WTC11 (cell line): ENCODE data around the gene BET1L. TPM values are rescaled to one million over a fixed set of nuclear protein-coding genes. Genes with fewer than 3 reads are reported as not detected.
"Not testable (repeated sequence)": the region's sequence is repeated elsewhere in the genome, so short reads cannot be mapped to it uniquely, and the experiment has no call there.

Experiments used
- ATAC-seq: fragments of 200-7000 bp; cut with Tn5 transposase; 2 replicates; pipeline ENCODE4 v1.10.0; 2021; ENCODE audit warnings: mild to moderate bottlenecking, moderate library complexity
- CTCF ChIA-PET: fragments of 300-600 bp; sonication (Branson Sonifier 250); formaldehyde crosslinking; loops from one replicate; lab custom pipeline; 2021; ENCODE audit warnings: antibody characterized with exemption; lab: Charles Lee
- POLR2A ChIA-PET: fragments of 350-600 bp; sonication (Branson Sonifier 250); formaldehyde crosslinking; loops from one replicate; lab custom pipeline; 2021; ENCODE audit warnings: antibody characterized with exemption; lab: Charles Lee
- DNase-seq: peaks from one replicate; pipeline ENCODE4 v3.0.0; 2021; ENCODE audit warnings: low spot score
- H3K27ac Mint-ChIP-seq: 2 replicates; pipeline ENCODE4 v1.8.0; 2021; ENCODE audit warnings: mixed read lengths
- H3K27me3 Mint-ChIP-seq: 2 replicates; pipeline ENCODE4 v1.8.0; 2021; ENCODE audit warnings: low read depth, mild to moderate bottlenecking, moderate library complexity, mixed read lengths
- H3K36me3 Mint-ChIP-seq: 2 replicates; pipeline ENCODE4 v1.8.0; 2021; ENCODE audit warnings: mixed read lengths
- H3K4me1 Mint-ChIP-seq: 2 replicates; pipeline ENCODE4 v1.8.0; 2022; ENCODE audit warnings: mixed read lengths
- H3K4me3 Mint-ChIP-seq: 2 replicates; pipeline ENCODE4 v1.8.0; 2021; ENCODE audit warnings: mild to moderate bottlenecking, moderate library complexity, mixed read lengths
- H3K9me3 Mint-ChIP-seq: 2 replicates; pipeline ENCODE4 v1.8.0; 2021; ENCODE audit warnings: mixed read lengths
- CBFB ChIP-seq: sonication (generic); formaldehyde crosslinking; IDR thresholded peaks from 2 replicates; pipeline ENCODE4 v1.8.1; 2022; ENCODE audit warnings: mild to moderate bottlenecking, low read depth, missing genetic modification reagents
- CREB1 ChIP-seq: sonication (generic); formaldehyde crosslinking; IDR thresholded peaks from 2 replicates; pipeline ENCODE4 v1.8.0; 2023; ENCODE audit warnings: mild to moderate bottlenecking, missing genetic modification reagents
- ETV6 ChIP-seq: sonication (generic); formaldehyde crosslinking; IDR thresholded peaks from 2 replicates; pipeline ENCODE4 v1.8.1; 2022; ENCODE audit warnings: mild to moderate bottlenecking, missing genetic modification reagents
- MXD4 ChIP-seq: fragments of 250-450 bp; sonication (Bioruptor Pico); IDR thresholded peaks from 2 replicates; pipeline ENCODE4 v1.8.0; 2021; ENCODE audit warnings: mild to moderate bottlenecking, moderate library complexity, borderline replicate concordance
- OVOL2 ChIP-seq: fragments of 250-450 bp; sonication (Bioruptor Pico); IDR thresholded peaks from 2 replicates; pipeline ENCODE4 v1.9.0; 2021; ENCODE audit warnings: mild to moderate bottlenecking, borderline replicate concordance
- SP1 ChIP-seq: sonication (generic); formaldehyde crosslinking; conservative IDR thresholded peaks from 2 replicates; pipeline ENCODE4 v1.8.1; 2022; ENCODE audit warnings: missing genetic modification reagents
- TEAD4 ChIP-seq: sonication (generic); formaldehyde crosslinking; IDR thresholded peaks from 2 replicates; pipeline ENCODE4 v1.8.0; 2022; ENCODE audit warnings: mild to moderate bottlenecking, missing genetic modification reagents
- total RNA-seq: library from RNA; stranded (reverse); gene quantifications from 3 replicates; pipeline ENCODE4 v1.2.3, GENCODE V29; 2021
- TF ChIP-seq, protein P1 (sequence below): sonication (generic); formaldehyde crosslinking; IDR thresholded peaks from 2 replicates; pipeline ENCODE4 v1.8.0; 2023; ENCODE audit warnings: missing genetic modification reagents, mild to moderate bottlenecking, borderline replicate concordance
- TF ChIP-seq, protein P2 (sequence below): sonication (generic); formaldehyde crosslinking; IDR thresholded peaks from 2 replicates; pipeline ENCODE4 v1.8.0; 2022; ENCODE audit warnings: mild to moderate bottlenecking, missing genetic modification reagents
- TF ChIP-seq, protein P3 (sequence below): sonication (generic); formaldehyde crosslinking; IDR thresholded peaks from 2 replicates; pipeline ENCODE4 v1.8.0; 2022; ENCODE audit warnings: mild to moderate bottlenecking, missing genetic modification reagents
- TF ChIP-seq, protein P4 (sequence below): fragments of 200-600 bp; IDR thresholded peaks from 2 replicates; pipeline ENCODE4 v1.8.0; 2022; ENCODE audit warnings: antibody characterized with exemption
- TF ChIP-seq, protein P5 (sequence below): sonication (generic); formaldehyde crosslinking; IDR thresholded peaks from 2 replicates; pipeline ENCODE4 v1.8.1; 2022; ENCODE audit warnings: mild to moderate bottlenecking, moderate library complexity, missing genetic modification reagents

BET1L gene
- total RNA-seq, 1 experiment from 2014 or later = 51.4 TPM

DNA sequence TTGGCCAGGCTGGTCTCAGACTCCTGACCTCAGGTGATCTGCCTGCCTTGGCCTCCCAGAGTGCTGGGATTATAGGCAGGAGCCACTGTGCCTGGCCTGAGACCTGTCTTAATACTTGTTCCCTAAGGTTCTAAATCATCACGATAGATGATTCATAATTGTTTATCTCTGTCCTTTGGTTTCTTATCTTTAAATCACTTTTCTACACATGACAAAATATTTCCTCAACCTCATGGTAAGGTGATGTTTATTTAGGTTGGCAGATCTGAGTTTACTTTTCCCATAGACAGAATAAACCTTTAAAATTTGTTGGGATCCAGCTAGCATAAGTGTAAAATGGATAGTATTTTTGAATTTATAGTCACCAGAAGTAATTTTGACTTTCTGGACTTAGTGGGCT lies 33.1 kb upstream of the BET1L start:
- ATAC-seq = no peak
- TF ChIP-seq MXD4 (CRISPR knock-in tag) (no peak), TEAD4 (CRISPR knock-in tag) (no peak)
- TF ChIP-seq, all 79 proteins: peak for 0
- no peak for DNase-seq
- ChIA-PET POLR2A (no interaction called here), CTCF (interaction anchor here (1.2 to 2.3 kb wide), 3 partner anchors 10 to 124 kb away, joined by 3 to 18 read pairs (median 3); no protein-coding TSS in a partner anchor)
- no peaks in the 10 kb centered on the region for H3K27me3 Mint-ChIP-seq
- H3K9me3 Mint-ChIP-seq = no peaks in the 10 kb centered on the region
- no peak overlapping the region for H3K4me3 Mint-ChIP-seq
- peaks cover 44% of the 10 kb centered on the region for H3K36me3 Mint-ChIP-seq
- peaks cover 12% of the 10 kb centered on the region for H3K4me1 Mint-ChIP-seq
- H3K27ac Mint-ChIP-seq = no peak overlapping the region

DNA sequence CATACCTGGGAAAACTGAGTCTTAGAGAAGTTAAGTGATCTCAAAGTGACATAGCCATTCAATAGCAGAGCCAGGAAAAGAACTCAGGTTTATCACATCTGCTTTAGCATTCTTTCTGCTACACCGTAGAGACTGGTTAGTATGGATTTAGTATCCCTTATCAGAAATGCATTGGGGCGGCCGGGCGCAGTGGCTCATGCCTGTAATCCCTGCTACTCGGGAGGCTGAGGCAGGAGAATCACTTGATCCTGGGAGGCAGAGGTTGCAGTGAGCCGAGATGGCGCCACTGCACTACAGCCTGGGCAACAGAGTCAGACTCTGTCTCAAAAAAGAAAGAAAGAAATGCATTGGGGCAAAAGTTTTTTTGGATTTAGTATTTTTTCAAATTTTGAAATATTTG lies 31.1 kb upstream of the BET1L start:
- H3K27ac Mint-ChIP-seq, POLR2A ChIA-PET, DNase-seq, H3K9me3 Mint-ChIP-seq, ATAC-seq, H3K27me3 Mint-ChIP-seq: not testable (repeated sequence)
- H3K4me1 Mint-ChIP-seq = peaks cover 15% of the 10 kb centered on the region
- CTCF ChIA-PET = interaction anchor here (1.8 kb wide), 1 partner anchor 13 kb away, joined by 13 read pairs; no protein-coding TSS in a partner anchor
- peaks cover 31% of the 10 kb centered on the region for H3K36me3 Mint-ChIP-seq
- H3K4me3 Mint-ChIP-seq = peak overlapping the region; percentile 96

DNA sequence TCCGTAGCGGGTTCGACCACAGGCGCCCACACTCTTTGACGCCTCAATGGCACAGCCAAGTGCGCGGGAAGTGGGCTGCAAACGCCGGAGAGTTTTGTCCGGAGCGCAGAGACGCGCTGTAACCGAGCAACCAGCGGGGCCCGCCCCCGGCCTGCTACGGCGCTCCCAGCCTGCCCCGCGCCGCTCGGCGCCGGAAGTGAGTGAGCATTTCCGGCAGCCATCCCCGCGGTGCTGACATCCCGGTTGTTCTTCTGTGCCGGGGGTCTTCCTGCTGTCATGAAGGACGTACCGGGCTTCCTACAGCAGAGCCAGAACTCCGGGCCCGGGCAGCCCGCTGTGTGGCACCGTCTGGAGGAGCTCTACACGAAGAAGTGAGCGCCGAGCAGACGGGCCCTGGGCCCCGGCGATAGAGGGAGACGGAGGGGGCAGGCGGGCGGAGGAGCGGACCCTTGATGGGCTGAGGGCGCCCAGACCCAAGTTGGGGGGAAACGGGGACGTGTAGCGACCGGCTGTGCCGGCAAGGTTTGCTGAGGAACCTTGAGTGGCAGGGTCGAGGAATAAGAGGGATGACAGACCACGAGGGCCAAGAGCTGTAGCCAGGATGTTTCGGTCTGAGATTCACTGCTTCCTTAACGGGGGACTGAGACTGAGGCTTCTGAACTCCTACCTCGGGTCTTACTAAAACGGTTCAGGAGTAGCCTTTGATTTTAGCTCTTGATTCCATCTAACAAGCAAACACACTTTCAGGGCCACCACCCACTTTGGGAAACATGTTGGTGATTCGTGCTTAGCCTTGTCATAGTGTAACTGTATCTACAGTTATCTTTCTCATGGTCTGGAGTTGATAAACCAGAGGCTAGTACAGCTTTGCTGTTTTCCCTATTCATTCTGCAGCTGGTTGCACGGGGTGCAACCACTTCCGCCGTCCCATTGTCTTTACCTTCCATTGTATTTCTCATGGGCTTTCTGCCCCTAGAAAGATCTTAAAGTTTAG lies 29.9 kb upstream of the BET1L start, which contains the start of gene PSMD13:
TSS of gene PSMD13 (plus strand) at position 203 of the 994 bp plus-strand sequence. CDS start at position 277, 74 bp downstream.
- Mint-ChIP-seq H3K27me3 (no peaks in the 10 kb centered on the region), H3K36me3 (peaks cover 20% of the 10 kb centered on the region), H3K27ac (peak within 1 kb of the TSS; percentile 100)
- peak; percentile 83 for ATAC-seq
- POLR2A ChIA-PET = no interaction called here
- TF ChIP-seq, protein P1, sequence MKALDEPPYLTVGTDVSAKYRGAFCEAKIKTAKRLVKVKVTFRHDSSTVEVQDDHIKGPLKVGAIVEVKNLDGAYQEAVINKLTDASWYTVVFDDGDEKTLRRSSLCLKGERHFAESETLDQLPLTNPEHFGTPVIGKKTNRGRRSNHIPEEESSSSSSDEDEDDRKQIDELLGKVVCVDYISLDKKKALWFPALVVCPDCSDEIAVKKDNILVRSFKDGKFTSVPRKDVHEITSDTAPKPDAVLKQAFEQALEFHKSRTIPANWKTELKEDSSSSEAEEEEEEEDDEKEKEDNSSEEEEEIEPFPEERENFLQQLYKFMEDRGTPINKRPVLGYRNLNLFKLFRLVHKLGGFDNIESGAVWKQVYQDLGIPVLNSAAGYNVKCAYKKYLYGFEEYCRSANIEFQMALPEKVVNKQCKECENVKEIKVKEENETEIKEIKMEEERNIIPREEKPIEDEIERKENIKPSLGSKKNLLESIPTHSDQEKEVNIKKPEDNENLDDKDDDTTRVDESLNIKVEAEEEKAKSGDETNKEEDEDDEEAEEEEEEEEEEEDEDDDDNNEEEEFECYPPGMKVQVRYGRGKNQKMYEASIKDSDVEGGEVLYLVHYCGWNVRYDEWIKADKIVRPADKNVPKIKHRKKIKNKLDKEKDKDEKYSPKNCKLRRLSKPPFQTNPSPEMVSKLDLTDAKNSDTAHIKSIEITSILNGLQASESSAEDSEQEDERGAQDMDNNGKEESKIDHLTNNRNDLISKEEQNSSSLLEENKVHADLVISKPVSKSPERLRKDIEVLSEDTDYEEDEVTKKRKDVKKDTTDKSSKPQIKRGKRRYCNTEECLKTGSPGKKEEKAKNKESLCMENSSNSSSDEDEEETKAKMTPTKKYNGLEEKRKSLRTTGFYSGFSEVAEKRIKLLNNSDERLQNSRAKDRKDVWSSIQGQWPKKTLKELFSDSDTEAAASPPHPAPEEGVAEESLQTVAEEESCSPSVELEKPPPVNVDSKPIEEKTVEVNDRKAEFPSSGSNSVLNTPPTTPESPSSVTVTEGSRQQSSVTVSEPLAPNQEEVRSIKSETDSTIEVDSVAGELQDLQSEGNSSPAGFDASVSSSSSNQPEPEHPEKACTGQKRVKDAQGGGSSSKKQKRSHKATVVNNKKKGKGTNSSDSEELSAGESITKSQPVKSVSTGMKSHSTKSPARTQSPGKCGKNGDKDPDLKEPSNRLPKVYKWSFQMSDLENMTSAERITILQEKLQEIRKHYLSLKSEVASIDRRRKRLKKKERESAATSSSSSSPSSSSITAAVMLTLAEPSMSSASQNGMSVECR (CRISPR knock-in tag) = peak; percentile 73; the same call in 1 of the 2 replicates
- TF ChIP-seq SP1 (CRISPR knock-in tag) = peak; percentile 73; the same call in 1 of the 2 replicates
- TF ChIP-seq, protein P2, sequence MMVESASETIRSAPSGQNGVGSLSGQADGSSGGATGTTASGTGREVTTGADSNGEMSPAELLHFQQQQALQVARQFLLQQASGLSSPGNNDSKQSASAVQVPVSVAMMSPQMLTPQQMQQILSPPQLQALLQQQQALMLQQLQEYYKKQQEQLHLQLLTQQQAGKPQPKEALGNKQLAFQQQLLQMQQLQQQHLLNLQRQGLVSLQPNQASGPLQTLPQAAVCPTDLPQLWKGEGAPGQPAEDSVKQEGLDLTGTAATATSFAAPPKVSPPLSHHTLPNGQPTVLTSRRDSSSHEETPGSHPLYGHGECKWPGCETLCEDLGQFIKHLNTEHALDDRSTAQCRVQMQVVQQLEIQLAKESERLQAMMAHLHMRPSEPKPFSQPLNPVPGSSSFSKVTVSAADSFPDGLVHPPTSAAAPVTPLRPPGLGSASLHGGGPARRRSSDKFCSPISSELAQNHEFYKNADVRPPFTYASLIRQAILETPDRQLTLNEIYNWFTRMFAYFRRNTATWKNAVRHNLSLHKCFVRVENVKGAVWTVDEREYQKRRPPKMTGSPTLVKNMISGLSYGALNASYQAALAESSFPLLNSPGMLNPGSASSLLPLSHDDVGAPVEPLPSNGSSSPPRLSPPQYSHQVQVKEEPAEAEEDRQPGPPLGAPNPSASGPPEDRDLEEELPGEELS (CRISPR knock-in tag) = peak; percentile 44; the same call in 1 of the 2 replicates
- TF ChIP-seq OVOL2 (CRISPR knock-in tag) = no peak
- TF ChIP-seq CREB1 = 0 out of 2 replicates have a peak, but pooled peaks have one; percentile 26
- TF ChIP-seq, protein P3, sequence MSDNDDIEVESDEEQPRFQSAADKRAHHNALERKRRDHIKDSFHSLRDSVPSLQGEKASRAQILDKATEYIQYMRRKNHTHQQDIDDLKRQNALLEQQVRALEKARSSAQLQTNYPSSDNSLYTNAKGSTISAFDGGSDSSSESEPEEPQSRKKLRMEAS = peak; percentile 47; the same call in 1 of the 2 replicates
- peak; percentile 40; the same call in 1 of the 2 replicates for TF ChIP-seq ETV6 (CRISPR knock-in tag)
- no peak for TF ChIP-seq CBFB
- TF ChIP-seq, protein P4, sequence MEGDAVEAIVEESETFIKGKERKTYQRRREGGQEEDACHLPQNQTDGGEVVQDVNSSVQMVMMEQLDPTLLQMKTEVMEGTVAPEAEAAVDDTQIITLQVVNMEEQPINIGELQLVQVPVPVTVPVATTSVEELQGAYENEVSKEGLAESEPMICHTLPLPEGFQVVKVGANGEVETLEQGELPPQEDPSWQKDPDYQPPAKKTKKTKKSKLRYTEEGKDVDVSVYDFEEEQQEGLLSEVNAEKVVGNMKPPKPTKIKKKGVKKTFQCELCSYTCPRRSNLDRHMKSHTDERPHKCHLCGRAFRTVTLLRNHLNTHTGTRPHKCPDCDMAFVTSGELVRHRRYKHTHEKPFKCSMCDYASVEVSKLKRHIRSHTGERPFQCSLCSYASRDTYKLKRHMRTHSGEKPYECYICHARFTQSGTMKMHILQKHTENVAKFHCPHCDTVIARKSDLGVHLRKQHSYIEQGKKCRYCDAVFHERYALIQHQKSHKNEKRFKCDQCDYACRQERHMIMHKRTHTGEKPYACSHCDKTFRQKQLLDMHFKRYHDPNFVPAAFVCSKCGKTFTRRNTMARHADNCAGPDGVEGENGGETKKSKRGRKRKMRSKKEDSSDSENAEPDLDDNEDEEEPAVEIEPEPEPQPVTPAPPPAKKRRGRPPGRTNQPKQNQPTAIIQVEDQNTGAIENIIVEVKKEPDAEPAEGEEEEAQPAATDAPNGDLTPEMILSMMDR = no peak
- TF ChIP-seq, protein P5, sequence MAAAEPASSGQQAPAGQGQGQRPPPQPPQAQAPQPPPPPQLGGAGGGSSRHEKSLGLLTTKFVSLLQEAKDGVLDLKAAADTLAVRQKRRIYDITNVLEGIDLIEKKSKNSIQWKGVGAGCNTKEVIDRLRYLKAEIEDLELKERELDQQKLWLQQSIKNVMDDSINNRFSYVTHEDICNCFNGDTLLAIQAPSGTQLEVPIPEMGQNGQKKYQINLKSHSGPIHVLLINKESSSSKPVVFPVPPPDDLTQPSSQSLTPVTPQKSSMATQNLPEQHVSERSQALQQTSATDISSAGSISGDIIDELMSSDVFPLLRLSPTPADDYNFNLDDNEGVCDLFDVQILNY (CRISPR knock-in tag) = 0 out of 2 replicates have a peak, but pooled peaks have one; percentile 20
- TF ChIP-seq, all 79 proteins: peak for 7
- CTCF ChIA-PET = interaction anchor here (0.7 to 1.8 kb wide), 2 partner anchors 14 to 157 kb away, joined by 3 to 13 read pairs; partner anchors contain the start of gene PKP3
- H3K4me1 Mint-ChIP-seq = peaks cover 15% of the 10 kb centered on the region
- peak; percentile 83 for DNase-seq
- H3K4me3 Mint-ChIP-seq = peak within 1 kb of the TSS; percentile 96
- H3K9me3 Mint-ChIP-seq = no peaks in the 10 kb centered on the region
